Measurements from ENCODE around the gene PRKAB1. TPM values are rescaled to one million over a fixed set of nuclear protein-coding genes. Genes with fewer than 3 reads are reported as not detected.

Gene PRKAB1
- total and polyA plus RNA-seq, 2 experiments from 2014 or later, result 16.3 to 31.0 TPM

GRCh38 chr12:119715268-119715620 lies 47.3 kb downstream of the PRKAB1 start:
- Histone ChIP-seq H3F3A (replicated peaks; ENCODE audit: low read depth) (no peaks in the 10 kb centered on the region), H3K4me3 (no peak overlapping the region), H4K20me1 (replicated peaks; ENCODE audit: insufficient read depth) (no peaks in the 10 kb centered on the region; the same call in 1 of the 2 replicates), H3K4me2 (no peak overlapping the region), H3K4me1 (ENCODE audit: insufficient read depth) (no peaks in the 10 kb centered on the region), H3K79me2 (replicated peaks; ENCODE audit: insufficient read depth) (no peaks in the 10 kb centered on the region), H3K36me3 (ENCODE audit: insufficient read depth) (peaks cover 29% of the 10 kb centered on the region), H3K27me3 (ENCODE audit: insufficient read depth) (no peaks in the 10 kb centered on the region), H3K27ac (ENCODE audit: low read depth) (no peak overlapping the region), H2AFZ (no peak overlapping the region), H3K9me2 (ENCODE audit: insufficient read depth) (no peaks in the 10 kb centered on the region)
- no peak for TF ChIP-seq EZH2phosphoT487 (IDR thresholded peaks at IDR 0.05; ENCODE audit: unreplicated experiment)
- no peak for TF ChIP-seq POLR2AphosphoS5 (IDR thresholded peaks at IDR 0.05; ENCODE audit: low read depth)
- no peak for TF ChIP-seq ETS1 (IDR thresholded peaks at IDR 0.05)
- no peak for TF ChIP-seq CREB1 (CRISPR knock-in tag; IDR thresholded peaks at IDR 0.05; ENCODE audit: low read depth)
- no peak for TF ChIP-seq ZNF462 (CRISPR knock-in tag; IDR thresholded peaks at IDR 0.05)
- no peak for TF ChIP-seq ZNF331 (CRISPR knock-in tag; IDR thresholded peaks at IDR 0.05; ENCODE audit: low read depth)
- no peak for TF ChIP-seq JUNB (IDR thresholded peaks at IDR 0.05; ENCODE audit: unreplicated experiment)
- no peak for TF ChIP-seq EZH2 (IDR thresholded peaks at IDR 0.05; ENCODE audit: low read depth, unreplicated experiment)
- TF ChIP-seq ZNF114 (CRISPR knock-in tag; IDR thresholded peaks at IDR 0.05), result no peak
- TF ChIP-seq NANOG (IDR thresholded peaks at IDR 0.05; ENCODE audit: borderline replicate concordance), result no peak
- H3K36me3 Mint-ChIP-seq (ENCODE audit: low read depth), result peaks cover 79% of the 10 kb centered on the region
- H3K4me1 Mint-ChIP-seq, result no peaks in the 10 kb centered on the region; the same call in 2 of the 3 replicates
- DNase-seq (ENCODE audit: low spot score) (no peak), ATAC-seq (no peak)
- H3K27ac Mint-ChIP-seq, result no peak overlapping the region
- H3K4me3 Mint-ChIP-seq, result no peak overlapping the region
- H3K27me3 Mint-ChIP-seq (ENCODE audit: insufficient read depth, low read depth, poor library complexity), result peaks cover under 1% of the 10 kb centered on the region
- no peaks in the 10 kb centered on the region for H3K9me3 Mint-ChIP-seq

Data from GM23338 (cell line).